GM12801 (cell line): Measurements from ENCODE around the gene SH3BP5L.

Experiments
- TF ChIP-seq, protein P1 (sequence below): IDR thresholded peaks from one replicate; pipeline ENCODE4 v1.5.1; 2011; ENCODE audit warnings: control low read depth; ENCODE audit not compliant: insufficient read length; ENCODE audit errors: extremely low read depth

SH3BP5L gene

DNA sequence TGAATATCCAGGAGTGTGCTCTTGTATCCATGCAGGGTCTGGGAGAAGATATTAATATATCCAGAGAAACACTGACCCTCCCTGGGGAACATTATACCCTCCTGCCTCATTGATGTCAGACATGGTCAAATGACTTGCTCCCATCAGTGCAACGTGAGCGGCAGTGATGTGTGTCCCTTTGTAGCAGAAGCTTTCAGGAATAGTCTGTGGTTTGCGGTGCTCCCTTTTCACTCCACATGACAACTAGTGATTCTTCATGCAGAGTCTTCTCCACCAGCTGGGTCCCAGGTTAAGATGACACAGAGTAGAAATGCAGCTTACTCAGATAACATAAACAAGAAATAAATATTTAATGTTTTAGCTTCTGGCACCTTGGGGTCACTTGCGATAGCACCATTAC lies 38.3 kb downstream of the SH3BP5L start:
- TF ChIP-seq, protein P1, sequence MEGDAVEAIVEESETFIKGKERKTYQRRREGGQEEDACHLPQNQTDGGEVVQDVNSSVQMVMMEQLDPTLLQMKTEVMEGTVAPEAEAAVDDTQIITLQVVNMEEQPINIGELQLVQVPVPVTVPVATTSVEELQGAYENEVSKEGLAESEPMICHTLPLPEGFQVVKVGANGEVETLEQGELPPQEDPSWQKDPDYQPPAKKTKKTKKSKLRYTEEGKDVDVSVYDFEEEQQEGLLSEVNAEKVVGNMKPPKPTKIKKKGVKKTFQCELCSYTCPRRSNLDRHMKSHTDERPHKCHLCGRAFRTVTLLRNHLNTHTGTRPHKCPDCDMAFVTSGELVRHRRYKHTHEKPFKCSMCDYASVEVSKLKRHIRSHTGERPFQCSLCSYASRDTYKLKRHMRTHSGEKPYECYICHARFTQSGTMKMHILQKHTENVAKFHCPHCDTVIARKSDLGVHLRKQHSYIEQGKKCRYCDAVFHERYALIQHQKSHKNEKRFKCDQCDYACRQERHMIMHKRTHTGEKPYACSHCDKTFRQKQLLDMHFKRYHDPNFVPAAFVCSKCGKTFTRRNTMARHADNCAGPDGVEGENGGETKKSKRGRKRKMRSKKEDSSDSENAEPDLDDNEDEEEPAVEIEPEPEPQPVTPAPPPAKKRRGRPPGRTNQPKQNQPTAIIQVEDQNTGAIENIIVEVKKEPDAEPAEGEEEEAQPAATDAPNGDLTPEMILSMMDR, result no peak

DNA sequence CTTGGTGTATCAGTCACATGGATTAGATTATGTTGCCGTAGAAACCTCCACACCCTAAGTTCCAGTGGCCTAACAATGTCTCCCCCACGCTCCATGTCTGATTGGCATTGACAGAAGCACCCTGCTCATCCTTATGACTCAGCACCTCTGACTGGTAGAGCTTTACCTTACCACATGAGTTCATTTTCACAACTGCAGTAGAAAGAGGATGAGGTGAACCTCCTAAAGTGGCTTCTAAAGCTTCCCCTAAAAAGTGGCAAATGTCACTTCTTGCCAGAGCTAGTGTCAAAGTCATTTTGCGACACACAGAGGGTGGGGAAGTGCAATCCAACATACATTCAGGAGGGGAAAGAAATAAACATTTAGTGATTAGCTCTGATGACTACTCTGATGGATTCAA lies 39.6 kb downstream of the SH3BP5L start:
- TF ChIP-seq, protein P1, result no peak

DNA sequence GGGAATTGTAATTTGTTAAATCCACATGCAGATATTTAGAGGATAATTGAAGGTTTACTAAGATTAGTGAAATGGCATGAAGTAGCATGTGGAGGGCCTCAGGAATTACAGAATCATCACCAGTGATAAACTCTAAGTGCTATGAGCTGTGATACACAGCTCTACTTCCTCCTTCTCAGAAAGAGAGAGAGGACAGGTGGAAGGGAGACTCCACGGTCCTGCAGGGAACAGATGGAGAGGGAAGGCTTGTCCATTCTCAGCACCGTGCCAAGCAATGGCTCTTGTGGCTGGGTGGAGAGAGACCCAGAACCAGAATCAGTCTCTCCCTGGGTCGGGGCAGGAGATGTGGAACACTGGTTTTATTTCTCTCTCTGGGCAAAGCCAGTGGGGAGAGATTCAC lies 42.3 kb downstream of the SH3BP5L start:
- TF ChIP-seq, protein P1, result no peak

DNA sequence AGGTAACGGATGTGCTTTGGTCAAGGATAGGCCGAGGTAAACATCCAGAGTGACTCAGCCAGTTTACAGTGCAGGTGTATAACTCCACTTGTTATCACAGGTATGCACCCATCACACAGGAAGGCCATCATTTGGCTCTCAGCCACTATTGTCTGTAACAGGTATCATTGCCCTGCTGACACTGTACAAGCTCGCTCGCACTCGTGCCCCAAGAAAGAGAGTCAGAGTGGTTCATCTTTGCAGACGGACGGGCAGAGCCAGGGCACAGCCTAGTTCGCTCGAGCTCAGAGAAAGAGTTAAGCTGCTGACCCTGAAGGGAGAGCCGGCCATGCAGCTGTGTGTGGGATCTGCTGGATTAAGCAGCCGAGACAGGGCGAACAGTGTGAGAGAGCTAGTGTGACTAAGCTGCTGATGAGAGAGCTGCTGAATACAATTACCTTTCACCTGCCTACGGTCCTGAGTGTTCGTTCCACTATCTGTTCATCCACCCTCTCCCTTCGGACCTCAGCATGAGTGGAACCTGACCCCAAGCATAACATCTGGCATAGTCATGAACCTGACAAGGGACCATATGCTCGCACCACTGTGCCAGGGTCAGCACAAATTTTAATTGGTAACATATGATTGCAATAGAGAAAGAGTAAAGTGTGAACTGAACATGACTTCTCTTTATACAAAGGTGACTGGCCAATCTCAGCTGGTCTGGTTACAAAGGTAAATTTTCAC lies 43.1 kb downstream of the SH3BP5L start:
- TF ChIP-seq, protein P1, result no peak

DNA sequence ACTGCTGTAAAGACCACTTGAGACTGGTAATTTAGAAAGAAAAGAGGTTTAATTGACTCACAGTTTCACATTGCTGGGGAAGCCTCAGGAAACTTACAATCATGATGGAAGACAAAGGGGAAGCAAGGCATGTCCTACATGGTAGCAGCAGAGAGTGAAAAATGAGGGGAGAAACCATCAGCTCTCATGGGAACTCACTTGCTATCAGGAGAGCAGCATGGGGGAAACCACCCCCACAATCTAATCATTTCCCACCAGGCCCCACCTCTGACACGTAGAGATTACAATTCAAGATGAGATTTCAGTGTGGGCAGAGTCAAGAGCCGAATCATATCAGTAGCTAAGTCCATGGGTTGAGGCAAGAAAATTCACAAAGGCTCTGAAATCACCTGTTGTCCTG lies 46.4 kb downstream of the SH3BP5L start:
- TF ChIP-seq, protein P1, result no peak

DNA sequence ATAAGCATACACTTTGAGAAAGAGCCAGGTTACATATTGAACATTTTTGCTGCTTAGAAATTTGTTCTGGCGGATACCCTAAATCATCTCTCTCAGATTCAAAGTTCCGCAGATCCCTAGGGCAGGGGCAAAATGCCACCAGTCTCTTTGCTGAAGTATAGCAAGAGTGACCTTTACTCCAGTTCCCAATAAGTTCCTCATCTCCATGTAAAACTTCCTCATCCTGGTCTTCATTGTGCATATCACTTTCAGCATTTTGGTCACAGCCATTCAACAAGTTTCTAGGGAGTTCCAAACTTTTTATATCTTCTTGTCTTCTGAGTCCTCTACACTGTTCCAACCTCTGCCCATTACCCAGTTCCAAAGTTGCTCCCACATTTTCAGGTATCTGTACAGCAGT lies 46.8 kb downstream of the SH3BP5L start:
- TF ChIP-seq, protein P1, result no peak

DNA sequence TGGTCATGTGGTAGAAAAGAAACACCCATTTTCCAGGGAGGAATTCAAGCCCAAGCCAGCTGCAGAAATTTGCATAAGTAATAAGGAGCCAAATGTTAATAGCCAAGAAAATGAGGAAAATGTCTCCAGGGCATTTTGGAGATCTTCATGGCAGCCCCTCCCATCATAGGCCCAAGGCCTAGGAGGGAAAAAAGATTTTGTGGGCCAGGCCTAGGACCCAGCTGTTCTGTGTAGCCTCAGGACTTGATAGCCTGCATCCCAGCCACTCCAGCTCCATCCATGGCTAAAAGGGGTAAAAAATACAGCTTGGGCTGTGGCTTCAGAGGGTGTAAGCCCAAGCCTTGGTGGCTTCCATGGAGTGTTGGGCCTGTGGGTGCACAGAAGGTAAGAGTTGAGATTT lies 48.7 kb downstream of the SH3BP5L start:
- TF ChIP-seq, protein P1, result no peak
